LNCaP clone FGC (cell line): ENCODE data around the gene KCNQ1.

ENCODE experiments used
- DNase-seq: peaks from one replicate; pipeline ENCODE4 v3.0.0-alpha.2; 2011; ENCODE audit warnings: low read depth
- H3K4me3 ChIP-seq: 2 replicates; pipeline ENCODE4 v1.5.1; 2011; ENCODE audit warnings: mild to moderate bottlenecking, low read depth, low read length, control low read depth
- CTCF ChIP-seq: IDR thresholded peaks from 2 replicates; pipeline ENCODE4 v1.5.1; 2012; ENCODE audit warnings: mild to moderate bottlenecking; ENCODE audit not compliant: control insufficient read depth, insufficient read depth; ENCODE audit errors: extremely low read depth

Gene KCNQ1

DNA sequence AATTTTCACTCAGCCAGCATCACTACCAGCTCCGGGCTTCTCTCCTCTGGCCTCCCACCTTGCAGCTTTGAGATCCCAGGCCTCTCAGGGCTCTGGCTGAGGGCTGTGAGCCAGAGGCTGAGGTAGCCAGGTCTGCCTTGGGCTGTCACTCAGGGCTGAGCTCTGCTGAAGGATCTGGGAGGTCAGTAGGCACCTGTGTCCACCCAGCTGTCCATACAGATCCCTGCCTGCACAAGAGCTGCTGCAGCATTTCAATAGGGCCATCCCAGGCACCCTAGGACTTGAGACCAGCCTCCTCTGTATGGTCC, 242.4 kb downstream of the KCNQ1 start:
- no peak for DNase-seq
- no peak for TF ChIP-seq CTCF

DNA sequence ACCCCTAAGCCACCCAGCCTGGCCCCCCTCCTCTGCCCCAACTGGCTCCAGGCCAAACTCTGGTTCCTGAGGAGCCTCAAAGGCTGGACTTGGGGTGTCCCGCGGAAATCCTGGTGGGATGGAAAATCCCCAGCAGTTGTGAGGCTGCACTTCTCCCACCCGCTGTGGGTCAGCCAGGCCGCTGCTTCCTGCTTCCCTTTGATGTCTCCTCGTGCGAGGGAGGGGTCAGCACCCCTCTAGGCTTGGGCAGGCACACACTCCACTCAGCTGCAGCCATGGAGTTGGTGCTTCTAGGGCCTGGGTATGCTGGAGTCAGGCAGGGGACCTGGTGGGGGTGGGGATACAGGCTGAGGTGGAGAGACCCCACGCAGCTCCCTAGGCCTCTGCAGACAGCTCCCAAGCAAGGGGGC, 243.0 kb downstream of the KCNQ1 start:
- no peak for TF ChIP-seq CTCF
- DNase-seq = no peak
- no peak overlapping the region for H3K4me3 ChIP-seq

More for the DNA sequence above, 242.4 kb downstream of the KCNQ1 start:
- no peak overlapping the region for H3K4me3 ChIP-seq

- no peak for TF ChIP-seq CTCF
- no peak overlapping the region for H3K4me3 ChIP-seq
- DNase-seq = no peak
Measured at GRCh38 chr11:2688381-2689231, 243.8 kb downstream of the KCNQ1 start.

DNA sequence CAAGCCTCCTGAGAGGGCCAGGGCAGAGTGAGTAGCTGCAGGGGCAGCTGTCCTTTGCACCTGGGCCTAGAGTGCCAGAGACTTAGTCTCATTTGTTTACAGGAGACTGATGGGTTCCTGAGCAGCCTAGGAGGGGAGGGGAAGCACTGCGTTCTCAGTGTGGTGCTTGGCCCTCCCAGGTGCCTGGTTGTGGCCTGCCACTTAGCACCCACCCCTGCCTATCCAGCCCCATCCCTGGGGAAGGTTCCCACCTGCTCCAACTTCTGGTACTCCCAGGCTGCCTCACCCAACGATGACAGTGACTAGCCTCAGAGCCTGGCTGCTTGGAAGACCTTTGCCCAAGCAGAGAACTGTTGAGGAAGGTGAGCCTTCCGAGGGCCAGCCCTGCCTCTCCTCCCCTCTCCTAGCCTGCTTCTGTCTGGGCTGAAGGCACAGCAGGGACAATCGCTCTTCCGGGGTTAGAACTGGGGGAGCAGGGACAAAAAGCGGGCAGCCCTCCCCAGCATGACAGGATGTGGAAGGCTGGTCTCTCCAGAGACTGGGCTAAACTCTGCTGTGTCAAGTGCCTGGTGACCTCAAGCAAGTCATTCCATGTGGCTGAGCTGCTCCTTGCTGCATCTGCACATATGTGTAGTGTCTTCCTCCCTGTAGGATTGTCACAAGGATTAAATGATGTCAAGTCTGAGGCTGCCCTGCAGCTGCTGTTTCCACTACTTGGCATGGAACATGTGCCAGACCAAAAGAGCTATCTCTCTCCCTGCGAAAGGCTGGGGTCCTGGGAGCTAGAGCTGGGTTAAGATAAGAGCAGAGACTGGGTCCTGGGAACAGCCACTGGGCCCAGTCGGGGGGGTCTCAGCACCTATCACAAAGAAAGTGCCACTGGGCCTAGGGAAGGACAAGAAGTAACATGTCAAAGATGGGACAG, 245.1 kb downstream of the KCNQ1 start:
- DNase-seq = no peak
- TF ChIP-seq CTCF = no peak

GRCh38 chr11:2690596-2691354, 246.0 kb downstream of the KCNQ1 start:
- DNase-seq = no peak
- no peak overlapping the region for H3K4me3 ChIP-seq
- TF ChIP-seq CTCF = no peak

More for the DNA sequence above, 245.1 kb downstream of the KCNQ1 start:
- H3K4me3 ChIP-seq = no peak overlapping the region

DNA sequence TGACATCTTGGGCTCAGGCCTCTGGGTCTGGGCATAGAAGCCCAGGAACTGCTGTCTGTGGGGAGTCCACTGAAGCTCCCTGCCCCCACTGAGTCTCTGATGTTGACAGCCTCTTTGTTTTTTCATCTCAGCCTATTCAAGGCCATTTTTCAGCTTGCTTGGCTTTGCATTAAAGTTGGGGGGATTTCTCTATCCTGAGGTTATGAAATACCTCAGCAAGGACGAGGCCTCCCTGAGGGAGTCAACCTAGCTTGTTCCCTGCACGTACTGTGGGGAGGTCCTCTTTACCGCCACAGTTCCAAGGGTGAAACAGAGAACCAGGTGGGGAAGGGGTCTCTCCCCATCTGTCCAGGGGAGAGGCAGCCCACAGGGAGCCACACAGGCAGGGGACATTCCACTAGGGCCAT, 246.6 kb downstream of the KCNQ1 start:
- TF ChIP-seq CTCF = no peak
- H3K4me3 ChIP-seq = no peak overlapping the region

More for the DNA sequence above, 246.6 kb downstream of the KCNQ1 start:
- no peak for DNase-seq
